CD14-positive monocyte (primary cell): ENCODE data around the gene NCOA5. TPM values are rescaled to one million over a fixed set of nuclear protein-coding genes. Genes with fewer than 3 reads are reported as not detected.

Experiments used
- DNase-seq, 3 donors: peaks; one replicate each; pipeline ENCODE4 v3.0.0-alpha.2; 2011 to 2022
- H2AFZ ChIP-seq: 2 replicates; pipeline ENCODE4 v1.6.0; 2012; ENCODE audit warnings: mild to moderate bottlenecking, low read depth, low read length, inconsistent platforms; ENCODE audit not compliant: insufficient read depth, poor library complexity, severe bottlenecking
- H3K27ac ChIP-seq, 2 donors: 1 replicate in 1 of 2; 2 replicates in 1 of 2; pipeline ENCODE4 v1.5.1; 2012 to 2013; ENCODE audit warnings: low read length in 2 of 2, control low read depth in 1 of 2, inconsistent platforms in 1 of 2, low read depth in 1 of 2, mild to moderate bottlenecking in 1 of 2
- H3K27me3 ChIP-seq, 2 donors: one replicate each; pipeline versions ENCODE4 v1.6.0 to v1.6.1; 2011 to 2013; ENCODE audit warnings: low read length in 2 of 2; ENCODE audit not compliant: control insufficient read depth in 2 of 2, insufficient read depth in 2 of 2
- H3K36me3 ChIP-seq, 2 donors: replicated peaks in 1 of 2; 1 replicate in 1 of 2; 2 replicates in 1 of 2; pipeline versions ENCODE4 v1.5.1 to v1.6.1; 2012 to 2013; ENCODE audit warnings: low read length in 2 of 2, control low read depth in 1 of 2, inconsistent platforms in 1 of 2, mild to moderate bottlenecking in 1 of 2; ENCODE audit not compliant: insufficient read depth in 2 of 2, control insufficient read depth in 1 of 2
- H3K4me1 ChIP-seq, 2 donors: 1 replicate in 1 of 2; 2 replicates in 1 of 2; pipeline versions ENCODE4 v1.5.1 to v1.6.1; 2012 to 2013; ENCODE audit warnings: low read length in 2 of 2, control low read depth in 1 of 2, inconsistent platforms in 1 of 2, mild to moderate bottlenecking in 1 of 2, moderate library complexity in 1 of 2; ENCODE audit not compliant: insufficient read depth in 2 of 2, control insufficient read depth in 1 of 2
- H3K4me2 ChIP-seq: replicated peaks from 2 replicates; pipeline ENCODE3; 2012; ENCODE audit warnings: low read length, moderate library complexity, mild to moderate bottlenecking; ENCODE audit not compliant: poor library complexity, severe bottlenecking; ENCODE audit errors: extremely low read depth
- H3K4me3 ChIP-seq, 3 experiments: fragments of 200-600 bp in 1 of 3; sonication (generic) in 1 of 3; replicated peaks in 1 of 3; 1 replicate in 2 of 3; 2 replicates in 1 of 3; pipeline ENCODE4 v1.5.1; 2011 to 2013; ENCODE audit warnings: low read length in 3 of 3, mild to moderate bottlenecking in 3 of 3, control low read depth in 2 of 3, low read depth in 2 of 3, inconsistent platforms in 1 of 3, moderate library complexity in 1 of 3
- H3K79me2 ChIP-seq: 2 replicates; pipeline ENCODE4 v1.6.0; 2012; ENCODE audit warnings: mild to moderate bottlenecking, control low read depth, inconsistent platforms, low read length, moderate library complexity; ENCODE audit not compliant: insufficient read depth
- H3K9ac ChIP-seq: 2 replicates; pipeline ENCODE4 v1.6.0; 2017; ENCODE audit warnings: low read length, mild to moderate bottlenecking; ENCODE audit not compliant: insufficient read depth, poor library complexity, severe bottlenecking
- H3K9me3 ChIP-seq, 2 donors: replicated peaks in 1 of 2; 1 replicate in 1 of 2; 2 replicates in 1 of 2; pipeline versions ENCODE4 v1.5.1 to v1.6.1; 2012 to 2013; ENCODE audit warnings: low read length in 2 of 2, control low read depth in 1 of 2; ENCODE audit not compliant: control insufficient read depth in 1 of 2, insufficient read depth in 1 of 2
- H4K20me1 ChIP-seq: 2 replicates; pipeline ENCODE4 v1.6.0; 2012; ENCODE audit warnings: mild to moderate bottlenecking, low read length, control low read depth, moderate library complexity; ENCODE audit not compliant: insufficient read depth
- H3K27ac Mint-ChIP-seq, 7 donors: one replicate each; pipeline ENCODE4 v1.8.0; 2020; ENCODE audit warnings: mild to moderate bottlenecking in 7 of 7, mixed read lengths in 7 of 7, moderate library complexity in 6 of 7, inconsistent platforms in 2 of 7
- H3K27me3 Mint-ChIP-seq, 3 donors: one replicate each; pipeline ENCODE4 v1.8.0; 2021 to 2022; ENCODE audit warnings: low read depth in 3 of 3, mild to moderate bottlenecking in 3 of 3, mixed read lengths in 3 of 3, moderate library complexity in 3 of 3, inconsistent platforms in 1 of 3
- H3K36me3 Mint-ChIP-seq, 2 donors: one replicate each; pipeline ENCODE4 v1.8.0; 2020; ENCODE audit warnings: mixed read lengths in 2 of 2, inconsistent platforms in 1 of 2, mild to moderate bottlenecking in 1 of 2
- H3K4me1 Mint-ChIP-seq: one replicate; pipeline ENCODE4 v1.8.0; 2020; ENCODE audit warnings: mild to moderate bottlenecking, mixed read lengths
- H3K4me3 Mint-ChIP-seq, 2 donors: one replicate each; pipeline ENCODE4 v1.8.0; 2020; ENCODE audit warnings: mild to moderate bottlenecking in 2 of 2, mixed read lengths in 2 of 2, moderate library complexity in 1 of 2
- H3K9me3 Mint-ChIP-seq, 7 donors: one replicate each; pipeline ENCODE4 v1.8.0; 2020 to 2022; ENCODE audit warnings: mixed read lengths in 7 of 7, mild to moderate bottlenecking in 6 of 7, moderate library complexity in 6 of 7, inconsistent platforms in 2 of 7
- WGBS: methylation state at CpG from one replicate; pipeline ENCODE4 v1.1.5; 2013; ENCODE audit warnings: missing lambda C conversion rate; ENCODE audit not compliant: insufficient coverage; 5-methylcytosine and 5-hydroxymethylcytosine counted together
- intact Hi-C, 2 donors: fragments of 100-400 bp; cut with micrococcal nuclease; formaldehyde crosslinking; loops; one replicate each; pipeline versions ENCODE4 v1.15.0 to v1.15.1; 2023
- polyA plus RNA-seq, 3 donors: library from polyadenylated mRNA; depleted of rRNA in 1 of 3; unstranded in 2 of 3; stranded (reverse) in 1 of 3; fragments of 300-500 nt in 2 of 3; fragments of >200 nt in 1 of 3; fragmentation: Illumina TruSeq in 2 of 3; gene quantifications; 1 replicate in 2 of 3; 2 replicates in 1 of 3; pipeline ENCODE4 v1.2.3, GENCODE V29; 2012 to 2021
- TF ChIP-seq, protein P1 (sequence below): fragments of 200-600 bp; IDR thresholded peaks from one replicate; pipeline ENCODE4 v1.8.0; 2022; ENCODE audit warnings: antibody characterized with exemption, mild to moderate bottlenecking

Gene NCOA5
- polyA plus RNA-seq, 3 donors, result 4.5 to 10.2 (median 6.0) TPM

DNA sequence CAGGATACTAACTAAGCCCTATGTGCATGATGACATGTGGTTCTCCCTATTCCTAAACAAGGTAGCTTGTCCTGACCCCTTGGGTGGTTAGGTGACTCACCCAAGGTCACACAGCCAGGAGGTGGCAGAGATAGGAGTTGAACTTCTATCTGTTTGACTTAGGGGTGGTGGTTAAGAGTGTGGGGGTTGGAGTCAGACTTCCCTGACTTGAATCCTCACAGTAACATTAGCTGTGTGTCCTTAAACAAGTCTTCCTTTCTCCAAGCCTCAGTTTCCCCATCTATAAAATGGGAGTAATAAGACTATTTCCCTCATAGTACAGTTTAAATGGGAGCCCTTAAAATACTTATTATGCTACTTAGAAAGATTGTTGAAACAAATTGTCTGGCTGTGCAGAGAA is 38.9 kb downstream of the NCOA5 start:
- Histone ChIP-seq H2AFZ (no peak overlapping the region), H3K4me3 (no peak overlapping the region), H3K27me3 (peaks cover 1 to 2% of the 10 kb centered on the region in 2 donors), H3K9ac (no peak overlapping the region), H3K79me2 (no peaks in the 10 kb centered on the region), H3K36me3 (no peaks in the 10 kb centered on the region), H3K9me3 (no peaks in the 10 kb centered on the region), H3K4me1 (no peaks in the 10 kb centered on the region), H3K4me2 (no peak overlapping the region), H3K27ac (no peak overlapping the region), H4K20me1 (no peaks in the 10 kb centered on the region)
- Mint-ChIP-seq H3K36me3 (no peaks in the 10 kb centered on the region), H3K9me3 (peaks cover 0 to 2% (median 0%) of the 10 kb centered on the region in 7 donors), H3K4me1 (no peaks in the 10 kb centered on the region), H3K4me3 (no peak overlapping the region), H3K27me3 (peaks cover 18 to 35% (median 33%) of the 10 kb centered on the region in 3 donors), H3K27ac (no peak overlapping the region)
- DNase-seq, result no peak
- TF ChIP-seq, protein P1, sequence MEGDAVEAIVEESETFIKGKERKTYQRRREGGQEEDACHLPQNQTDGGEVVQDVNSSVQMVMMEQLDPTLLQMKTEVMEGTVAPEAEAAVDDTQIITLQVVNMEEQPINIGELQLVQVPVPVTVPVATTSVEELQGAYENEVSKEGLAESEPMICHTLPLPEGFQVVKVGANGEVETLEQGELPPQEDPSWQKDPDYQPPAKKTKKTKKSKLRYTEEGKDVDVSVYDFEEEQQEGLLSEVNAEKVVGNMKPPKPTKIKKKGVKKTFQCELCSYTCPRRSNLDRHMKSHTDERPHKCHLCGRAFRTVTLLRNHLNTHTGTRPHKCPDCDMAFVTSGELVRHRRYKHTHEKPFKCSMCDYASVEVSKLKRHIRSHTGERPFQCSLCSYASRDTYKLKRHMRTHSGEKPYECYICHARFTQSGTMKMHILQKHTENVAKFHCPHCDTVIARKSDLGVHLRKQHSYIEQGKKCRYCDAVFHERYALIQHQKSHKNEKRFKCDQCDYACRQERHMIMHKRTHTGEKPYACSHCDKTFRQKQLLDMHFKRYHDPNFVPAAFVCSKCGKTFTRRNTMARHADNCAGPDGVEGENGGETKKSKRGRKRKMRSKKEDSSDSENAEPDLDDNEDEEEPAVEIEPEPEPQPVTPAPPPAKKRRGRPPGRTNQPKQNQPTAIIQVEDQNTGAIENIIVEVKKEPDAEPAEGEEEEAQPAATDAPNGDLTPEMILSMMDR, result no peak
- intact Hi-C loops, result no loop called here

DNA sequence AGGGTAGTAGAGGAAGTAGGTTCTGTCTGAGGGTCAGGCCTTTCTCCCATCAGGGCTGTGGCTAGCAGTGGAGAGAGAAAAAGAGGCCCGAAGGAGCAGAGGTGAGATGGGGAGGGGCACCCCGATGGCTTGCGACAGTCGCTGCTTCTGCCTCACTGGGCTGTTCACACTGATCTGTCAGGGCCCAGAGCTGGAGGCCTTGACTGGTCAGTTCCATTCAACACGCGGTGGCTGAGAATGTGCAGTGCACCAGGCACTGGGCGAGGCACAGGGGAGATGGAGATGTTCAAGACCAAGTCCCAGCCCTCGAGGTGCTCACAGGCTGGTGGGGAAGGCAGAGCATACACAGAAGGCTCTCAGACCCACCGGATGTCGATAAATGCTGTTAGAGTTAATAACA is 39.3 kb downstream of the NCOA5 start:
- Histone ChIP-seq H3K4me3 (no peak overlapping the region), H3K9ac (no peak overlapping the region), H4K20me1 (no peaks in the 10 kb centered on the region), H3K4me1 (no peaks in the 10 kb centered on the region), H3K27ac (no peak overlapping the region), H2AFZ (no peak overlapping the region), H3K9me3 (no peaks in the 10 kb centered on the region), H3K36me3 (no peaks in the 10 kb centered on the region), H3K79me2 (no peaks in the 10 kb centered on the region), H3K27me3 (peaks cover 0 to 2% of the 10 kb centered on the region in 2 donors), H3K4me2 (no peak overlapping the region)
- H3K27ac Mint-ChIP-seq, result no peak overlapping the region
- intact Hi-C loops, result no loop called here
- no peak overlapping the region for H3K4me3 Mint-ChIP-seq
- H3K36me3 Mint-ChIP-seq, result no peaks in the 10 kb centered on the region
- 68% methylated on average over 10 of the region's 10 CpGs for WGBS
- no peaks in the 10 kb centered on the region for H3K4me1 Mint-ChIP-seq
- H3K9me3 Mint-ChIP-seq, result peaks cover 0 to 2% (median 0%) of the 10 kb centered on the region in 7 donors
- no peak for DNase-seq
- peaks cover 16 to 31% (median 29%) of the 10 kb centered on the region in 3 donors for H3K27me3 Mint-ChIP-seq
- TF ChIP-seq, protein P1, result no peak
